ENCODE results near the gene ADAMTSL3. TPM values are rescaled to one million over a fixed set of nuclear protein-coding genes. Genes with fewer than 3 reads are reported as not detected.

The ADAMTSL3 gene
- total RNA-seq, 1 donor from 2014 or later, result 0.07 TPM

DNA sequence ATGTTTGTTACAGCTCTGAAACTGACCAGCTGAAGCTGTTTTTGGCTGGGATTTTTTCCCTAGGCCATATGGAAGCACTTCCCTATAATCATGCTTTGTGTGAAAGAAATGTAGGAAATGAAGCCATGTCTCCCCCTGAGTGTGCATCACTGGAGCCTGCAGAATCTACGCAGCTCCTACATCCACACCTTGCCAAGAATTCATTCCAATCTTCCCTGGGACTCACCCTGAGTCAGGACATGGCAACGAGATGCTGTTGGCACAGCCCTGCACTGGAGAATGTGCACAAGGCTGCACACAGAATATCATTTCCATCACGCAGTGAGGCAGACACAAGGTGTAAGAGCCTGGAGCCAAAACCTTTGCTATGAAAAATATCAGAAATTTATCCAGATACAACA lies 189.5 kb downstream of the ADAMTSL3 start:
- DNase-seq (ENCODE audit: low spot score), result no peak
- Mint-ChIP-seq H3K4me3 (ENCODE audit: low read depth) (no peak overlapping the region), H3K27me3 (ENCODE audit: low read depth) (peaks cover 24% of the 10 kb centered on the region), H3K27ac (no peak overlapping the region), H3K4me1 (ENCODE audit: low read depth) (no peaks in the 10 kb centered on the region), H3K9me3 (no peaks in the 10 kb centered on the region), H3K36me3 (ENCODE audit: low read depth) (no peaks in the 10 kb centered on the region)
- intact Hi-C loops (cut with micrococcal nuclease), result no loop called here

DNA sequence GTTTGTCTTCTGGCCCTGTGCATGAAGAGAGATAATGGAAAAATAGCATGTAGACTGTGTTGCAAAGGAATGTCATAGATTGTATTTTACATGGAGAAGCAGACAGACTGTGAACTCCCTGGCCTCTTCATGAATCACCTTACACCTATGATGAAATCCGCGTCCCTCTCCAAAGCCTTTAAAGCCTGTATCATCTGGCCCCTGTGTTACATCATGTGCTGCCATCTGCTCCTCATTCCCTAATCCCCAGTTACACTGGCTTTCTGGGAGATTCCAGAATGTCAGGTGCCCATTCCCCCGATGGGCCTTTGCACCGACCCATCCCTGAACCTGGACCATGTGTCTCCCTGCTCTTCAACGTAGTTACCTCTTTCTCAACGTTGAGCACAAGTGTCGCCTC lies 190.8 kb downstream of the ADAMTSL3 start:
- intact Hi-C loops (cut with micrococcal nuclease), result no loop called here
- H3K9me3 Mint-ChIP-seq, result no peaks in the 10 kb centered on the region
- no peak overlapping the region for H3K4me3 Mint-ChIP-seq (ENCODE audit: low read depth)
- H3K36me3 Mint-ChIP-seq (ENCODE audit: low read depth), result no peaks in the 10 kb centered on the region
- no peak overlapping the region for H3K27ac Mint-ChIP-seq
- peaks cover 17% of the 10 kb centered on the region for H3K27me3 Mint-ChIP-seq (ENCODE audit: low read depth)
- no peaks in the 10 kb centered on the region for H3K4me1 Mint-ChIP-seq (ENCODE audit: low read depth)
- no peak for DNase-seq (ENCODE audit: low spot score)

DNA sequence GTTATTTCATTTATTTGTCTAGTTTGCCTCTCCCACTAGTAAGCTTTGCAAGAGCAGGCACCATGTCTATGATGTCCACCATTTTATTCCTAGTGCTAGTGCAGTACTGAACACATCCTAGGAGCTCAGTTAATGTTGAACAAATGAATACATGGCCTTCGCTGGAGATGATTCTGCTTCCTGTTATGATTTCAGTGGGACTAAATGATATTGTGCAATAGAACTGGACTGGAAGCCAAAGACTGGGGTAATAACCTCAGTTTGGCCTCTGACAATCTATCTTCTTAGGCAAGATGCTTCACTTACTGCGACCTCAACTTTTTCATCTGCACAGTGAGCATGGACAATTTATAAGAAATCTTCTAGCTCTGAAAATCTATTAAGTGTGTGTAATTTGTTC lies 191.3 kb downstream of the ADAMTSL3 start:
- Mint-ChIP-seq H3K9me3 (no peaks in the 10 kb centered on the region), H3K27me3 (ENCODE audit: low read depth) (peaks cover 14% of the 10 kb centered on the region), H3K36me3 (ENCODE audit: low read depth) (no peaks in the 10 kb centered on the region), H3K27ac (no peak overlapping the region), H3K4me3 (ENCODE audit: low read depth) (no peak overlapping the region), H3K4me1 (ENCODE audit: low read depth) (no peaks in the 10 kb centered on the region)
- no peak for DNase-seq (ENCODE audit: low spot score)
- intact Hi-C loops (cut with micrococcal nuclease), result no loop called here

DNA sequence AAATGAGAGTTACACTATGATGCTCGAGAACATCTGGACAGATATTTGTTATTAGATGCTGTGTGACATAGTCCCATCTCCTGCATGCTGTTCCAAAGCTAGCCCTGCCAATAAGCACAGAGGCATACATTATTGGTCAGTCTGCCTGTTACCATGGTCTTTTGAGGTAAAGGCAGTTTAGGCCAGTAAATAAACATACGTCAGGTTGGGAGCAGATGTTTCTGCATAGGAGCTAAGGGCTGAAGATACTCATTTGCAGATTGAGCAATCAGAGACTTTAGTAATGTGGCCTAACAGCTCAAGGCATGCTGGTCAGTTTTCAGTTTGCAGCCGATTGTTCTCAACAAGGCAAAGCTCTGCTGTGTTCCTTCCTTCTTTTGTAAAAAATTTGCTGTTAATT lies 192.9 kb downstream of the ADAMTSL3 start:
- no peaks in the 10 kb centered on the region for H3K36me3 Mint-ChIP-seq (ENCODE audit: low read depth)
- intact Hi-C loops (cut with micrococcal nuclease), result no loop called here
- no peak for DNase-seq (ENCODE audit: low spot score)

DNA sequence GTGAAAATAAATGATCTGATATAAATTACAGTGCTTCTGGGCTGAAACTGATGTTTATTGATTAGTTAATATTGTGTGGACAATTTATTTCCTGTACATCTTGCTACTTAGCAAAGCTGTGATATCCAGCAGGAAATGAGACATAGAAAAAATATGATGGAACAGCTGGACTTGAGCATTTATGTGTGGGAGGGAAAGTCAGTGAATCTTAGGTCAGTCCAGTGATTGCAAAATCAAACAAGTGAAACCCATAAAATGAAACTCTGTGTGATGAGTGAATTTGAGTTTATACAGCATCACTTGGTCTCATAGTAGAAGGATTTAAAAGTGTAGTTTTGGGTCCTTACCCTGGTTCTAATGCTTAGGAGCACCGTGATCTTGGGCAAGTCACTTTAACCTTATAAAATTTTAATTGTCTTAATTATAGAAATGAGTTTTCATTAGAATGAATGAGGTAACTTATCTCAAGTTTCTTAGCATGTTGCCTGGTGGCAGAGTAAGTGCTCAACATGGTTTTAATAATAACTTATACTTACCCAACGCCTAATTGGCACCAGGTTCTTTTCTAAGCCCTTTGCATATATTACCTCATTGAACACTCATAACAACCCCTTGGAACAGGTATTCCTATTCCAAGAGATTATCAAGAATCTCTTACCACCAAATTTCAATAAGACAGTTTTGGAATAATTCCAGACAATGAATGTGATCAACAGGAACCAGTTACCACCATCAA lies 194.6 kb downstream of the ADAMTSL3 start:
- no peak overlapping the region for H3K27ac Mint-ChIP-seq
- no peak for DNase-seq (ENCODE audit: low spot score)
- H3K9me3 Mint-ChIP-seq, result no peaks in the 10 kb centered on the region
- no peak overlapping the region for H3K4me3 Mint-ChIP-seq (ENCODE audit: low read depth)
- no peaks in the 10 kb centered on the region for H3K4me1 Mint-ChIP-seq (ENCODE audit: low read depth)
- intact Hi-C loops (cut with micrococcal nuclease), result no loop called here
- peaks cover 14% of the 10 kb centered on the region for H3K27me3 Mint-ChIP-seq (ENCODE audit: low read depth)
- no peaks in the 10 kb centered on the region for H3K36me3 Mint-ChIP-seq (ENCODE audit: low read depth)

More for the DNA sequence above, 192.9 kb downstream of the ADAMTSL3 start:
- no peaks in the 10 kb centered on the region for H3K9me3 Mint-ChIP-seq
- no peaks in the 10 kb centered on the region for H3K4me1 Mint-ChIP-seq (ENCODE audit: low read depth)
- peaks cover 15% of the 10 kb centered on the region for H3K27me3 Mint-ChIP-seq (ENCODE audit: low read depth)
- H3K27ac Mint-ChIP-seq, result no peak overlapping the region
- no peak overlapping the region for H3K4me3 Mint-ChIP-seq (ENCODE audit: low read depth)

DNA sequence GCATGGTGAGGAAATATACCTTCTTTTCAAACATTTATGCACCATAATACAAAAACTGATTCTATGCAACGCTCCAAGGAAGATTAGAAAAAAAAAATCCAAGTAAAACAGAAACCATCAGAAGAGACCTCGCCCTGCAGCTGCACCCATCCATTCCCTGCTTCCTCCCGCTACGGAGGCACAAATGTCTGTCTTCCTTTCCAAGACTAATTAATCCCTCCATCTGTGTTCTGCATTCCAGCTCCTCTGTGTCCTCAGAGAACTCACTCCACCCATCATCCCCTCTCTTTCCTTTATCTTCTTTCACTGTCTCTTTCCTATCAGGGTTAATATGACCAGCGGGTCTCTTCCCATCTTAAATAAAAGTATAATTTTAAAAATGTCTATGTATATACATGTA lies 196.1 kb downstream of the ADAMTSL3 start:
- Mint-ChIP-seq H3K36me3 (ENCODE audit: low read depth) (no peaks in the 10 kb centered on the region), H3K4me1 (ENCODE audit: low read depth) (no peaks in the 10 kb centered on the region), H3K27me3 (ENCODE audit: low read depth) (peaks cover 10% of the 10 kb centered on the region), H3K27ac (no peak overlapping the region), H3K9me3 (no peaks in the 10 kb centered on the region), H3K4me3 (ENCODE audit: low read depth) (no peak overlapping the region)
- intact Hi-C loops (cut with micrococcal nuclease), result no loop called here
- DNase-seq (ENCODE audit: low spot score), result no peak

DNA sequence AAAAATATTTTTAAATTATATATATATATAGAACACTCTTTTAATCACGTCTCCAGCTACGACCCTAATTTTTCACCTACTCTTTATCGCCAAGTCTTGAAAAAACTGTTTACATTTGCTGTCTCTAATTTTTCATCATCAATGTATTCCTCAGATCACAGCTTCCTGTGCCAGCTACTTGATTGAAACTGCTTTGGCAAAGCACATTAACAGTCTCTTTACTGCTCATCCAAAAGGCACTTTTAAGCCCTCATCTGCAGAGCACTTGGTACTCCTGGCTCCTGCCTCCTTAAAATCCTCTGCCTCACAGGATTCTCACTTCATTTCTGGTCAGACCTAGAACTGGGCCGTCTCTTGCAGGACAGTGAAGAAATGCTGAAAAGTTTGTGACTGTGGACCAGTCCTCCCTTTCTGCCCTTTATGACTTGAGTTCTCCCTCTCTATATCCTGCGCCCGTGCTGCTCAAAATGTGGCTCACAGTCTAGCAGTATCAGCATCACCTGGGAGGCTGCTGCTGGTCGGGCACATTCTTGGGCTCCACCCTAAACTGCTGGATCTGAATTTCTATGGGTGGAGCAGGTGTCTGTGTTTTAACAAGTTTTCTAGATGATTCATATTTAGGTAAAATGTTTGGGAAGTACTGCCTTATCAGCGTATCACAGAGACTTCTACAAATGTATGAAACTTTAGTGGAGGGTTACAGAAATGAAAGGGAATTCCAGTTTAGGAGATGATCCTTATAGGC lies 196.8 kb downstream of the ADAMTSL3 start:
- no peaks in the 10 kb centered on the region for H3K36me3 Mint-ChIP-seq (ENCODE audit: low read depth)
- H3K9me3 Mint-ChIP-seq, result no peaks in the 10 kb centered on the region
- no peak for DNase-seq (ENCODE audit: low spot score)
- no peak overlapping the region for H3K4me3 Mint-ChIP-seq (ENCODE audit: low read depth)
- H3K27ac Mint-ChIP-seq, result no peak overlapping the region
- peaks cover 12% of the 10 kb centered on the region for H3K27me3 Mint-ChIP-seq (ENCODE audit: low read depth)
- intact Hi-C loops (cut with micrococcal nuclease), result no loop called here
- no peaks in the 10 kb centered on the region for H3K4me1 Mint-ChIP-seq (ENCODE audit: low read depth)

DNA sequence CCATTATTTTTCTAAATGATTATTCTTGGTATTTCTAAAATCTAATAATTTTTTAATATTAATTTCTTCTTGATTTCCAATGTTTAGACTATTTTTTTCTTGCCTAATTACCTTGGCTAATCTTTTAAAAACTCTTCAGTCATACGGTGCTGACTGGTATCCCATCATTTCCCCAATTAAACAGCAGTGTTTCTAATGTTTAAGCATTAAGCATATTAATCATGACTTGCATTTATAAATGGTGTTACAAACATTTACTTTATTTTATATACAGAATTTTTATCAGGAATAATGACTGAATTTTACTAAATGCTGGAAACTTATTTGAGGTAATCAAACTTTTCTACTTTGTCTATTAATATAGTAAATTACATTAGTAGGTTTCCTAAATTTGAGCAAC lies 199.3 kb downstream of the ADAMTSL3 start:
- Mint-ChIP-seq H3K27me3 (ENCODE audit: low read depth) (peaks cover 9% of the 10 kb centered on the region), H3K36me3 (ENCODE audit: low read depth) (no peaks in the 10 kb centered on the region), H3K4me1 (ENCODE audit: low read depth) (no peaks in the 10 kb centered on the region), H3K27ac (no peak overlapping the region), H3K9me3 (no peaks in the 10 kb centered on the region), H3K4me3 (ENCODE audit: low read depth) (no peak overlapping the region)
- DNase-seq (ENCODE audit: low spot score), result no peak
- intact Hi-C loops (cut with micrococcal nuclease), result no loop called here

DNA sequence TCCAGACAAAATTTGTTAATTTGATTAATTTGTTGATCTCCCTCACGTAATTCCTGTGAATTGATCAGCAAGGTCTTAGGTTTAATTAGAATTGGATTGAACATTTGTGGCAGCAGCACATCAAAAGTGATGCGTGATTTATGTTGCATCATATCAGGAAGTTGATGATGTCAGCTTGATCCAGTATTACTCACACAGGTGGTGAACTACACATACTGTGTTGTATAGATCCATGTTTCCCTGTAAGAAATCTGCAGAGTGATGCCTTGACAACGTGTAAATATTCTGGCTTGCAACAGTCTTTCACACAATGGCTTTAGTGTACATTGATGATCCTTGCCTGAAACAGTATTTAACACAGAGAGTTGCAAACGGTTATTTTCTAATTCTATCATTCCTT lies 200.4 kb downstream of the ADAMTSL3 start:
- DNase-seq (ENCODE audit: low spot score), result no peak
- Mint-ChIP-seq H3K4me1 (ENCODE audit: low read depth) (no peaks in the 10 kb centered on the region), H3K27me3 (ENCODE audit: low read depth) (peaks cover 8% of the 10 kb centered on the region), H3K27ac (no peak overlapping the region), H3K36me3 (ENCODE audit: low read depth) (no peaks in the 10 kb centered on the region), H3K9me3 (no peaks in the 10 kb centered on the region), H3K4me3 (ENCODE audit: low read depth) (no peak overlapping the region)
- intact Hi-C loops (cut with micrococcal nuclease), result no loop called here

DNA sequence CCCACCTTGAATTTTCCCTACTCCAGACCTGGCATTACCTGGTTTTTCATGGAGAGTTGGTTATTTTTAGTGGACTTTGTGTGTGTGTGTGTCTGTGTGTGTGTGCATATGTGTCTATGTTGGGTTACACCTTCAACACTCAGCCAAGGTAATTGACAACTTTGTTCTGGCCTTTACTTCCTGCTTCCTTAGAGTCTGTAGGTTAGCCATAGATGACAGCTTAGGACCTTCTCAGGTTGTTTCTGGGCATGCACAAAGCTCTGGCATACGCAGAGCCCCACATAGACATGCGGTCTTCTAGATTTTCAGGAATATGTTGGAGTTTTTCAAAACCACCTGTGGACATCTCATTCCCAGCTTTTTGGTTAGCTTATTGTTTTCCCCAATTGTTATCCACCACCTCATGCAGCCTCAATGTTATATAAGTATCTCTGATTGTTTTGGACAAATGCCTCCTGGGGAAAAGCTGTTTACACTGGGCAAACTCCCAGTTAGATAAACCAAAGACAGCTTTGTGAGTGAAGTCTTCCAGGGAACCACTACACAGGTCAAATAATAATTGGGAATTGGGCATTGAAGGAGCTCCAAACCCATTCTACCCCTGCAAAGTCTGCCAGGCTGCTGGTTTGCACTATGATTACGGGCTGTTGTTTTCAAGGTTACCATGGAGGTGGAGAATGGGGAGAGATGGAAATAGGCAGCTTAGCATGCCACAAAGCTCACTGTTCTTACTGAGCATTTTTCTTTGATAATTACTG lies 201.2 kb downstream of the ADAMTSL3 start:
- Mint-ChIP-seq H3K4me1 (ENCODE audit: low read depth) (no peaks in the 10 kb centered on the region), H3K27ac (no peak overlapping the region), H3K4me3 (ENCODE audit: low read depth) (no peak overlapping the region), H3K36me3 (ENCODE audit: low read depth) (no peaks in the 10 kb centered on the region), H3K27me3 (ENCODE audit: low read depth) (peaks cover 10% of the 10 kb centered on the region), H3K9me3 (no peaks in the 10 kb centered on the region)
- no peak for DNase-seq (ENCODE audit: low spot score)
- intact Hi-C loops (cut with micrococcal nuclease), result no loop called here

DNA sequence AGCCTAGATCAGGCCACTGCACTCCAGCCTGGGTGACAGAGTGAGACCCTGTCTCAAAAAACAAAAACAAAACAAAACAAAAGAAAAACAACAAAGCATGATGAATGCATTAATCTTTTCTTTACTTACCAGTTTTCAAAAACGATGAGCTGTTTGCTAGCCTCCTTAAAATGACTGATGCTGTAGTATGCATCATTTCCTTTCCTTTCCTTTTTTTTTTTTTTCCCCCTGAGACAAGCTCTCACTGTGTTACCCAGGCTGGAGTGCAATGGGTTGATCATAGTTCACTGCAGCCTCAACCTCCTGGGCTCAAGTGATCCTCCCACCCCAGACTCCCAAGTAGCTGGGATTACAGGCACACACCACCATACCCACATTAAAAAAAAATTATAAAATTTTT lies 202.0 kb downstream of the ADAMTSL3 start:
- Mint-ChIP-seq H3K27me3 (ENCODE audit: low read depth) (peaks cover 6% of the 10 kb centered on the region), H3K36me3 (ENCODE audit: low read depth) (no peaks in the 10 kb centered on the region), H3K4me1 (ENCODE audit: low read depth) (no peaks in the 10 kb centered on the region), H3K27ac (no peak overlapping the region), H3K4me3 (ENCODE audit: low read depth) (no peak overlapping the region), H3K9me3 (no peaks in the 10 kb centered on the region)
- intact Hi-C loops (cut with micrococcal nuclease), result no loop called here
- DNase-seq (ENCODE audit: low spot score), result no peak

DNA sequence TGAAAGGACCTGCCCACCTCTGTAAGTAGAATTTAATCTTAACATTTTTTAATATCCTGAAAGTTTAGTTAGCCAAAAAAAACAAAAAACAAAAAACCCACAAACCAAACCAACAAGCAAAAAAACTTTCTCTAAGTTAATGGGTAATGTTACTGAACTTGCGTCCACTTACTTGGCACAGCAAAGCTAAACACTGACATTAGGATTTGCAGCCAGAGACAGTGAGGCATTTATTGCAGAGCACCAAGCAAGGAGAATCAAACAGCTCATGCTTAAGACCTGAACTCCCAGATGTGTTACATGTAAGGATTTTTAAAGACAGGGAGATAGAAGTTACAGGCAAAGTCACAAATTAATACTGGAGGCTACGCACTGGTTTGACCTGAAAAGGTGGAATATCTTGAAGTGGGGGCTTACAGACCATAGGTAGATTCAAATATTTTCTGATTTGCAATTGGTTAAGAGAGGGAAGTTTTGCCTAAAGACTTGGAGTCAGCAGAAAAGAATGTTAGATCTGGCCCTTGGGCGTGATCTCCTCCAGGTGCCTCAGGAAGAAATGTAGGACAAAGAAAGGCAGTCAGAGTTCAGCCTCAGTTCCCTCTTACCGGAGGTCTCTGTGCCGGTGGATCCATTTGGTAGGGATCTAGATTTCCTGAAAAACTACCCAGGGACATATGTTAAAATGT lies 205.0 kb downstream of the ADAMTSL3 start:
- DNase-seq (ENCODE audit: low spot score), result no peak
- no peaks in the 10 kb centered on the region for H3K4me1 Mint-ChIP-seq (ENCODE audit: low read depth)
- no peaks in the 10 kb centered on the region for H3K36me3 Mint-ChIP-seq (ENCODE audit: low read depth)
- H3K4me3 Mint-ChIP-seq (ENCODE audit: low read depth), result no peak overlapping the region
- no peak overlapping the region for H3K27ac Mint-ChIP-seq
- no peaks in the 10 kb centered on the region for H3K9me3 Mint-ChIP-seq
- H3K27me3 Mint-ChIP-seq (ENCODE audit: low read depth), result peaks cover 10% of the 10 kb centered on the region
- intact Hi-C loops (cut with micrococcal nuclease), result no loop called here

All from activated T-helper 2 cell treated with anti-CD3 and anti-CD28 coated beads, Interferon-gamma antibody, Interleukin-2, Interleukin-4, amounts not matched to agents 10 μg/mL and 5 μg/mL and 100 μg/mL, durations not matched to agents 14 hours and 24 hours and 36 hours (primary cell).